ENCODE data around the gene COL2A1.

Gene COL2A1

GRCh38 chr12:48015129-48015528 is 10.9 kb upstream of the COL2A1 start:
- peaks cover under 1% of the 10 kb centered on the region for H3K4me1 ChIP-seq (ENCODE audit: control insufficient read depth, insufficient read depth, low read length)
- no peak overlapping the region for H3K4me3 ChIP-seq (ENCODE audit: insufficient read depth, low read depth, low read length)
- WGBS, 2 experiments = 78 to 80% methylated on average over 1 of the region's 1 CpG
- H3K27me3 ChIP-seq (ENCODE audit: control insufficient read depth, insufficient read depth, low read length, poor library complexity, severe bottlenecking) = peaks cover 100% of the 10 kb centered on the region
- H3K27ac ChIP-seq (ENCODE audit: insufficient read depth, low read depth, low read length, poor library complexity, severe bottlenecking) = no peak overlapping the region
- H3K9me3 ChIP-seq (ENCODE audit: control insufficient read depth, low read length) = no peaks in the 10 kb centered on the region
- H3K36me3 ChIP-seq (ENCODE audit: control insufficient read depth, insufficient read depth, low read length) = no peaks in the 10 kb centered on the region

DNA sequence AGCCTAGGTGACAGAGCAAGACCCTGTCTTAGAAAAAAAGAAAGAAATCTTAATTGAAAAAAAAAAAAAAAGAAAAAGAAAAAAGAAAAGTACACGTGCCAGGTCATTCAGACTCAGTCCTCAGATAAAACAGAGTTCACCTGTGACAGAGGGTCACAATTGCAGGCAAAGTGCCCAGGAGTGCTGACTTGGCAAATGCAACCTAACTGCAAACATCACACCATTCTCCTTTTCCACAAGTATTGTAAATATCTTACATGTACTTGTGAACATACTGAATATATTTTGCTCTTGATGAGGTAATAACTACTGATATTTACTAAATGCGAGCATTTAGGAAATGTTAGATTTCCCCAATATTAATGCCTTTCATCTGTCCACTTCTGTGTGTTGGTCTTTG is 9.0 kb upstream of the COL2A1 start:
- 44 to 62% methylated on average over 1 to 2 of the region's 2 CpGs for WGBS, 2 experiments
- H3K4me1 ChIP-seq (ENCODE audit: control insufficient read depth, insufficient read depth, low read length) = peaks cover 3% of the 10 kb centered on the region
- H3K4me3 ChIP-seq (ENCODE audit: insufficient read depth, low read depth, low read length) = no peak overlapping the region
- no peak overlapping the region for H3K27ac ChIP-seq (ENCODE audit: insufficient read depth, low read depth, low read length, poor library complexity, severe bottlenecking)
- H3K9me3 ChIP-seq (ENCODE audit: control insufficient read depth, low read length) = no peaks in the 10 kb centered on the region
- H3K36me3 ChIP-seq (ENCODE audit: control insufficient read depth, insufficient read depth, low read length) = no peaks in the 10 kb centered on the region
- peaks cover 100% of the 10 kb centered on the region for H3K27me3 ChIP-seq (ENCODE audit: control insufficient read depth, insufficient read depth, low read length, poor library complexity, severe bottlenecking)

- Histone ChIP-seq H3K4me1 (ENCODE audit: control insufficient read depth, insufficient read depth, low read length) (peaks cover 3% of the 10 kb centered on the region), H3K27ac (ENCODE audit: insufficient read depth, low read depth, low read length, poor library complexity, severe bottlenecking) (no peak overlapping the region), H3K36me3 (ENCODE audit: control insufficient read depth, insufficient read depth, low read length) (no peaks in the 10 kb centered on the region), H3K27me3 (ENCODE audit: control insufficient read depth, insufficient read depth, low read length, poor library complexity, severe bottlenecking) (peaks cover 100% of the 10 kb centered on the region), H3K4me3 (ENCODE audit: insufficient read depth, low read depth, low read length) (no peak overlapping the region), H3K9me3 (ENCODE audit: control insufficient read depth, low read length) (no peaks in the 10 kb centered on the region)
- WGBS, 2 experiments = 72 to 74% methylated on average over 6 to 8 of the region's 8 CpGs
These were observed 7.8 kb upstream of the COL2A1 start for GRCh38 chr12:48012070-48012469.

DNA sequence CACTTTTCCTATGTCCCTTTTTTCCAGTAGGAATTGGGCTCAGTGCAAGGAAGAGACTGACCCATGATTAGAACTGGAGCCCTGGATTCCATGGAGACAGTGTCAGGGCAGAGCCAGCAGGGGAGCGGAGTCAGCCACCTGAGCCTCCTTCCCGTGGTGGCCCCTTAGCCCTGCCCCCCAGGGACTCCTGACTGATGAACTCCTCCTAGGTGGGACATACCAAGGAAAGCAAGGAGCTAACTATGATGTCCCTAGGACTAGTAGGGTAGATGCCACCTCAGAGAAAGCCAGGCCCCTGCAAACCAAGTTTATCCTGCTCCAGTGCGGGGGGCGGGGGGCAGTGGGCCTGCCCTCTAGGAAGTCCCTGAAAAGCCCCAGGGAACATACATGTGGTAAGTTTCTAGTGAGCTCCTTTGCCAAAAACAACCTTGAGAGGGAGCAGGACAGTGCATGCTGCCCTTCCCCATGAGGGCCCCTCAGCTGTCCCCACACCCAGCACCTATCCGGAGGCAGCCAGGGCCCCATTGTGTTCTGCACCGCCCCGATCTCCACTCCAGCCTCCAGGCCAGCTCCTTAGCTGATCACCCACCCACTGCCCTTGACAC is 6.2 kb upstream of the COL2A1 start:
- H3K27me3 ChIP-seq (ENCODE audit: control insufficient read depth, insufficient read depth, low read length, poor library complexity, severe bottlenecking) = peaks cover 100% of the 10 kb centered on the region
- no peak overlapping the region for H3K4me3 ChIP-seq (ENCODE audit: insufficient read depth, low read depth, low read length)
- WGBS, 2 experiments = 43 to 45% methylated on average over 7 of the region's 7 CpGs

DNA sequence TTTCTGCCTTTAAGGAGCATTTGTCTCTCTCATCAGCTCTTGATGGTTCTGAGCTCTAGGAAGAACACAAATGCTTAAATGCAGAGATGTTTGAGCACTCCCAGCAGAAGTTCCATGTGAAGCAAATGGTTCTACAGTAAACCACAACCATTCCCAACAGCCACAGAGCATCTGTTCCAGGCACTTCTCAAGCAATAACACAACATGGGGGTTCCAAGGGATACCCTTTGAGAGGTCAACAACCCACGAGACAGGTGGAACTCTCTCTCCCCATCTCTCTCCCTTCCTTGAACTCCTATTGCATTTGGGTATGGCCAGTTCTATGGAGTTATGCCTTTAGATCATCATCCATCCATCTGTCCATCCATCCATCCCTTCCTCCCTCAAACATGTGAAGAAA is 5.2 kb upstream of the COL2A1 start:
- Histone ChIP-seq H3K27ac (ENCODE audit: insufficient read depth, low read depth, low read length, poor library complexity, severe bottlenecking) (no peak overlapping the region), H3K27me3 (ENCODE audit: control insufficient read depth, insufficient read depth, low read length, poor library complexity, severe bottlenecking) (peaks cover 100% of the 10 kb centered on the region), H3K4me3 (ENCODE audit: insufficient read depth, low read depth, low read length) (no peak overlapping the region), H3K9me3 (ENCODE audit: control insufficient read depth, low read length) (no peaks in the 10 kb centered on the region), H3K4me1 (ENCODE audit: control insufficient read depth, insufficient read depth, low read length) (peaks cover 16% of the 10 kb centered on the region), H3K36me3 (ENCODE audit: control insufficient read depth, insufficient read depth, low read length) (no peaks in the 10 kb centered on the region)
- 70 to 75% methylated on average over 1 of the region's 1 CpG for WGBS, 2 experiments

More for the DNA sequence above, 6.2 kb upstream of the COL2A1 start:
- Histone ChIP-seq H3K4me1 (ENCODE audit: control insufficient read depth, insufficient read depth, low read length) (peaks cover 9% of the 10 kb centered on the region), H3K36me3 (ENCODE audit: control insufficient read depth, insufficient read depth, low read length) (no peaks in the 10 kb centered on the region), H3K9me3 (ENCODE audit: control insufficient read depth, low read length) (no peaks in the 10 kb centered on the region), H3K27ac (ENCODE audit: insufficient read depth, low read depth, low read length, poor library complexity, severe bottlenecking) (no peak overlapping the region)

GRCh38 chr12:48008950-48009349 is 4.7 kb upstream of the COL2A1 start:
- Histone ChIP-seq H3K4me1 (ENCODE audit: control insufficient read depth, insufficient read depth, low read length) (peaks cover 16% of the 10 kb centered on the region), H3K27ac (ENCODE audit: insufficient read depth, low read depth, low read length, poor library complexity, severe bottlenecking) (no peak overlapping the region), H3K4me3 (ENCODE audit: insufficient read depth, low read depth, low read length) (no peak overlapping the region), H3K36me3 (ENCODE audit: control insufficient read depth, insufficient read depth, low read length) (no peaks in the 10 kb centered on the region), H3K27me3 (ENCODE audit: control insufficient read depth, insufficient read depth, low read length, poor library complexity, severe bottlenecking) (peaks cover 100% of the 10 kb centered on the region), H3K9me3 (ENCODE audit: control insufficient read depth, low read length) (no peaks in the 10 kb centered on the region)
- WGBS, 2 experiments = 57 to 64% methylated on average over 3 of the region's 4 CpGs

DNA sequence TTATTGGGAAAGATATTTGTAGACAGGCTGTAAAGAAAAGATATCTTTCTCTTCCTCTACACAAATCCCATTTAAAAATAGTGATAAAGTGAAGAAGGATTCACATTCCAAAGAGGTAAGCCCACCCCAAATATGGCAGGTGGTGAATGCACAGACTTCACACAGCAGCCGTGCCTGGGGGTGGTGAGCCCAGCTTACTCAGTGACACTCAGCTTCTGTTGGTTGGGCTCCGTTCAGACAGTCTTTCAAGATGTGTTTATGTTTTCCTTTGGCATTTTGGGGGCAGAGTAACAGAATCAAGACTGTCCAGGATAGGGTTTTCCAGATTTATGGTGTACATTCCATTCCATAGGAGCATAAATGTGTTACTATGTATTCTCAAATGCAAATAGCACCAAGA is 4.1 kb upstream of the COL2A1 start:
- H3K4me1 ChIP-seq (ENCODE audit: control insufficient read depth, insufficient read depth, low read length) = peaks cover 16% of the 10 kb centered on the region
- no peaks in the 10 kb centered on the region for H3K36me3 ChIP-seq (ENCODE audit: control insufficient read depth, insufficient read depth, low read length)
- WGBS, 2 experiments = 29 to 34% methylated on average over 2 of the region's 2 CpGs
- no peak overlapping the region for H3K27ac ChIP-seq (ENCODE audit: insufficient read depth, low read depth, low read length, poor library complexity, severe bottlenecking)
- no peak overlapping the region for H3K4me3 ChIP-seq (ENCODE audit: insufficient read depth, low read depth, low read length)
- no peaks in the 10 kb centered on the region for H3K9me3 ChIP-seq (ENCODE audit: control insufficient read depth, low read length)
- H3K27me3 ChIP-seq (ENCODE audit: control insufficient read depth, insufficient read depth, low read length, poor library complexity, severe bottlenecking) = peaks cover 100% of the 10 kb centered on the region

- no peaks in the 10 kb centered on the region for H3K36me3 ChIP-seq (ENCODE audit: control insufficient read depth, insufficient read depth, low read length)
- WGBS, 2 experiments = 84 to 93% methylated on average over 4 of the region's 4 CpGs
- H3K4me1 ChIP-seq (ENCODE audit: control insufficient read depth, insufficient read depth, low read length) = peaks cover 16% of the 10 kb centered on the region
- H3K27ac ChIP-seq (ENCODE audit: insufficient read depth, low read depth, low read length, poor library complexity, severe bottlenecking) = no peak overlapping the region
- no peaks in the 10 kb centered on the region for H3K9me3 ChIP-seq (ENCODE audit: control insufficient read depth, low read length)
- H3K4me3 ChIP-seq (ENCODE audit: insufficient read depth, low read depth, low read length) = no peak overlapping the region
- peaks cover 100% of the 10 kb centered on the region for H3K27me3 ChIP-seq (ENCODE audit: control insufficient read depth, insufficient read depth, low read length, poor library complexity, severe bottlenecking)
These were observed 2.9 kb upstream of the COL2A1 start for GRCh38 chr12:48007206-48007605.

DNA sequence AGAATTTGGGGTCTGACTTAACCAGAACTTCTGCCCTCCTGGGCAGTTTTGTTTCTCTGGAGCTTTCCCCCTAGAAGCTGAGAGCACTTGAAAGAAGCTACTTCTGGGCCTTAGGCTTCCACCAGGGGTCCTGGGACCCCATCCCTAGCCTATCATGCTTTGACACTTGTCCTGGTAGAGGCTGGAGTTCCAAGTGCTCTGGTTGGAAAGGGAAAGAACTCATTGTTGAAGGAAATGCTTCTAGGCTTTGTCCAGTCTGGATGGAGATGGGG is 1.4 kb upstream of the COL2A1 start:
- Histone ChIP-seq H3K27me3 (ENCODE audit: control insufficient read depth, insufficient read depth, low read length, poor library complexity, severe bottlenecking) (peaks cover 87% of the 10 kb centered on the region), H3K27ac (ENCODE audit: insufficient read depth, low read depth, low read length, poor library complexity, severe bottlenecking) (no peak overlapping the region), H3K4me1 (ENCODE audit: control insufficient read depth, insufficient read depth, low read length) (peaks cover 22% of the 10 kb centered on the region), H3K4me3 (ENCODE audit: insufficient read depth, low read depth, low read length) (peak overlapping the region; percentile 72), H3K36me3 (ENCODE audit: control insufficient read depth, insufficient read depth, low read length) (no peaks in the 10 kb centered on the region), H3K9me3 (ENCODE audit: control insufficient read depth, low read length) (no peaks in the 10 kb centered on the region)

GRCh38 chr12:48005001-48005749 is 899 bp upstream of the COL2A1 start:
- H3K4me1 ChIP-seq (ENCODE audit: control insufficient read depth, insufficient read depth, low read length) = peaks cover 27% of the 10 kb centered on the region
- WGBS, 2 experiments = 3% methylated on average over 30 of the region's 30 CpGs
- peak overlapping the region; percentile 72 for H3K4me3 ChIP-seq (ENCODE audit: insufficient read depth, low read depth, low read length)
- no peaks in the 10 kb centered on the region for H3K36me3 ChIP-seq (ENCODE audit: control insufficient read depth, insufficient read depth, low read length)
- no peaks in the 10 kb centered on the region for H3K9me3 ChIP-seq (ENCODE audit: control insufficient read depth, low read length)
- no peak overlapping the region for H3K27ac ChIP-seq (ENCODE audit: insufficient read depth, low read depth, low read length, poor library complexity, severe bottlenecking)
- H3K27me3 ChIP-seq (ENCODE audit: control insufficient read depth, insufficient read depth, low read length, poor library complexity, severe bottlenecking) = peaks cover 85% of the 10 kb centered on the region
